SK-N-MC (cell line): ENCODE results near the gene UTP18.
A peak's percentile ranks its signal among the peaks of the same experiment; 100 is the strongest.
"Not testable (repeated sequence)": the region's sequence is repeated elsewhere in the genome, so short reads cannot be mapped to it uniquely, and the experiment has no call there.

Experiments used
- DNase-seq: peaks from one replicate; pipeline ENCODE4 v3.0.0-alpha.2; 2011; ENCODE audit warnings: low read depth, low spot score
- H3K27ac ChIP-seq: fragments of 200-600 bp; sonication (generic); 2 replicates; pipeline ENCODE4 v1.5.1; 2016; ENCODE audit warnings: mixed run types
- H3K36me3 ChIP-seq: fragments of 200-600 bp; sonication (generic); 2 replicates; pipeline ENCODE4 v1.6.1; 2017; ENCODE audit warnings: antibody characterized with exemption, low read length, mixed read lengths; ENCODE audit not compliant: insufficient read depth
- H3K4me3 ChIP-seq: fragments of 200-600 bp; sonication (generic); 2 replicates; pipeline ENCODE4 v1.5.1; 2016
- H3K9ac ChIP-seq: fragments of 200-600 bp; sonication (generic); 2 replicates; pipeline ENCODE4 v1.8.0; 2017; ENCODE audit warnings: mixed run types, mixed read lengths; ENCODE audit not compliant: insufficient read length
- H3K9me3 ChIP-seq: fragments of 200-600 bp; sonication (generic); 2 replicates; pipeline ENCODE4 v1.6.1; 2017; ENCODE audit warnings: low read depth, mild to moderate bottlenecking, antibody characterized with exemption, low read length, moderate library complexity, mixed read lengths
- EZH2 ChIP-seq: fragments of 200-600 bp; sonication (generic); IDR thresholded peaks from one replicate; pipeline ENCODE4 v1.6.1; 2017; ENCODE audit warnings: antibody characterized with exemption
- FOXP2 ChIP-seq: optimal IDR thresholded peaks from 2 replicates; pipeline ENCODE3; 2011; ENCODE audit warnings: mild to moderate bottlenecking, moderate library complexity; ENCODE audit not compliant: insufficient read depth; ENCODE audit errors: extremely low read length, control extremely low read depth
- POLR2AphosphoS5 ChIP-seq: IDR thresholded peaks from 2 replicates; pipeline ENCODE4 v1.6.1; 2012; ENCODE audit warnings: mild to moderate bottlenecking, low read depth, low read length, borderline replicate concordance

Gene UTP18

DNA sequence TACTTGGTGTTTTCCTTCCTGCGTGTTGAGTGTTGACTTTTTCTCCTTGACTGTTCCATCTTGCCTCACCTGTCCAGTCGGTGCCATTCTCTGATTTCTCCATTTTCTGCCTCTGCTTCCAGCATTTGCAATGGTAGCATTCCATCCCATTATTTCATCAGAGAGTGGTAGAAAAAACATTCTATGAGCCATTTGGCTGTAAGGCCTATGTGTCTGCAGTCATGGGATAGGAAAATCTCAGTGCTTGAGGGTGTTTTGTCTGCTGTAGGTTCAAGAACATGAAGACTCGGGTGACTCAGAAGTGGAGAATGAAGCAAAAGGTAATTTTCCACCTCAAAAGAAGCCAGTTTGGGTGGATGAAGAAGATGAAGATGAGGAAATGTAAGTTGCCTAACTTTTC is 2.7 kb downstream of the UTP18 start:
- no peaks in the 10 kb centered on the region for H3K9me3 ChIP-seq
- TF ChIP-seq POLR2AphosphoS5, result no peak
- TF ChIP-seq EZH2, result no peak
- no peak for TF ChIP-seq FOXP2
- no peak overlapping the region for H3K4me3 ChIP-seq
- no peak for DNase-seq
- peaks cover 61% of the 10 kb centered on the region for H3K36me3 ChIP-seq
- H3K27ac ChIP-seq, result no peak overlapping the region
- peak overlapping the region; percentile 22 for H3K9ac ChIP-seq

DNA sequence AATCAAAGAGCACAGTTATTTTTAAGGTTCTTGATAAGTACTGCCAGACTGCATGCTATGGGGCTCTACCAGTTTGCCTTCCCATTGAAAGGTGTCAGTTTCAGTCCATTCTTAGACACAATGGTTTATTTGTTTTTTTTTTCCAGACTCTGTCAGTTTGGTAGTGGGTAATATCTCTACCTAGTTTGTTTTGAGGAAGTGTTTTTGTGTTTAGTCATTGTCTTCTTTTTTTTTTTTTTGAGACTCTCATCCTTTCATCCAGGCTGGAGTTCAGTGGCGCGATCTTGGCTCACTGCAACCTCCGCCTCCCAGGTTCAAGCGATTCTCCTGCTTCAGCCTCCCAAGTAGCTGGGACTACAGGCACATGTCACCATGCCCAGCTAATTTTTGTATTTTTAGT is 4.1 kb downstream of the UTP18 start:
- H3K27ac ChIP-seq, H3K4me3 ChIP-seq, H3K9ac ChIP-seq, H3K9me3 ChIP-seq, DNase-seq: not testable (repeated sequence)
- peaks cover 67% of the 10 kb centered on the region for H3K36me3 ChIP-seq

DNA sequence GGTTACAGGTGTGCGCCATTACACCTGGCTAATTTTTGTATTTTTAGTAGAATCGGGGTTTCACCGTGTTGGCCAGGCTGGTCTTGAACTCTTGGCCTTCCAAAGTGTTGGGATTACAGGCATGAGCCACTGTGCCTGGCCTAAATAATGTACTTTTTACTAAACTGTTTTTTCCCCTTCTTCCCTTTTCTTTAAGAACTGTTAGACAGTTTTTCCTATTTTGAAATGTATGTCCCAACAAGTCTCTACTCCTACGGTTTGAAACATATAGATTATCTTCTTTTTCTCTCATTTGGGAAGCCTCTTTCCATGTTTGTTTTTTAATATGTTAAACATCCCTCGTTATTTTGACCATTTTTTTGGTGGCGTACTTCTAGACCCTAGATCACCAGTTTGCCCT is 9.6 kb downstream of the UTP18 start:
- TF ChIP-seq EZH2 (no peak), POLR2AphosphoS5 (no peak), FOXP2 (no peak)
- Histone ChIP-seq H3K9me3 (no peaks in the 10 kb centered on the region), H3K27ac (no peak overlapping the region)

DNA sequence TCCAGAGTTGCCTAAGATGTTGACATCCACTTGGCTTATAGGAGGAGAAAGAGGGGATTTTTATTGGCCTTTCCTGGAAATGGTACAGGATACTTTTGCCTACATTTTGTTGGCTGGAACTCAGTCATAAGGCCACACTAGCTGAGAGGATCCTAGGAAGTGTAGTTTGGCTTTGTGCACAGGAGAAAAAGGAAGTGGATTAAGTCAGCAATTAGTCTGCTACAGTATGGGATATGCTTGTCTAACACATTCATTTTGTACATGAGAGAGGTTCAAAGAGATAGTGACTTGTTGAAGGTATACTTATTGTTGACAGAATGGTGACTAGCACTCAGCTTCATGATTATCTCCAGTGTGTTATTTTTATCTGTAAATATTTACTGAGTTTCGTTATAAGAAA is 10.3 kb downstream of the UTP18 start:
- Histone ChIP-seq H3K36me3 (peaks cover 86% of the 10 kb centered on the region), H3K27ac (no peak overlapping the region), H3K9ac (no peak overlapping the region), H3K9me3 (no peaks in the 10 kb centered on the region), H3K4me3 (no peak overlapping the region)
- TF ChIP-seq FOXP2 (no peak), EZH2 (no peak), POLR2AphosphoS5 (no peak)
- no peak for DNase-seq

More for the DNA sequence above, 9.6 kb downstream of the UTP18 start:
- Histone ChIP-seq H3K9ac (no peak overlapping the region), H3K36me3 (peaks cover 86% of the 10 kb centered on the region), H3K4me3 (no peak overlapping the region)
- DNase-seq, result no peak

DNA sequence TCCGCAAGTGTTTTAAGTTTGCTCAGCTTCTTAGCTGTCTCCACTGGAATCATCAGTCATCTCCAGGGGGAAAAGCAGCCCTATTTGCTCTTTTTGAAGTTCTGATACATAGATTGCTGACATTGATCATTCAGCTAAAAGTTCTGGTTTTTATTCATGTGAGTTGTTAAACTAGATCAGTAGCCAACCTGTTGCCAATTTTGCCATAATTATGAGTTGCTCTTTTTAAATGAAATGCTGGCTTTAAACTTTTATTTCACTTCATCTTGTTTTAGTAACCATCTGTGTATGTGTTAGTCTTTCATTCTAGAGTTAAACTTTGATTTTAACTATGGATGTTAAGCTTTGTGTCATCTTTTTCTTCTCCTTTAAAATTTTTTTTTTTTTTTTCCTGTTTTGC is 12.5 kb downstream of the UTP18 start:
- TF ChIP-seq POLR2AphosphoS5 (no peak), EZH2 (no peak), FOXP2 (no peak)
- DNase-seq, result no peak
- no peak overlapping the region for H3K4me3 ChIP-seq
- H3K36me3 ChIP-seq, result peaks cover 86% of the 10 kb centered on the region
- 0 out of 2 replicates have a peak overlapping the region, but pooled peaks have one; percentile 16 for H3K27ac ChIP-seq
- no peaks in the 10 kb centered on the region for H3K9me3 ChIP-seq
- H3K9ac ChIP-seq, result no peak overlapping the region

DNA sequence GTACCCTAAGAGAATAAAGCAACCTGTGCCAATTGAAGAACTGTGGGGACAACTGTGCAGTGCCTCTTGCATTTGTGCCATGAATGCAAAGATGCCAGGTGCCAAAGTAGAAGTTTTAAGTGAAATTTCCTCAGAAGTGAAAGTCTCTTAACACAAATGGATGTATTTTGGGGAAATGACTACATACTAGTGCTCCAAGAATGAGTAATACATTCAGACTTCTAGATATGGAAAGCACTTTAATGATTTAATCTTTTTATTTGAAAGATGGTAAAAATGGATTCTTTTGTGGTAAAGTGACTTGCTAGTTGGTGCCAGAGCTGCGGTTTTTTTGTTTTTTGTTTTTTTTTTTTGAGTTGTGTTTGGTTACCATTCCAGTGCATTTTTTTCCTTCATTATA is 15.0 kb downstream of the UTP18 start:
- Histone ChIP-seq H3K27ac (no peak overlapping the region), H3K9me3 (no peaks in the 10 kb centered on the region), H3K9ac (no peak overlapping the region), H3K4me3 (no peak overlapping the region), H3K36me3 (peaks cover 86% of the 10 kb centered on the region)
- no peak for DNase-seq
- TF ChIP-seq EZH2 (no peak), FOXP2 (no peak), POLR2AphosphoS5 (no peak)

DNA sequence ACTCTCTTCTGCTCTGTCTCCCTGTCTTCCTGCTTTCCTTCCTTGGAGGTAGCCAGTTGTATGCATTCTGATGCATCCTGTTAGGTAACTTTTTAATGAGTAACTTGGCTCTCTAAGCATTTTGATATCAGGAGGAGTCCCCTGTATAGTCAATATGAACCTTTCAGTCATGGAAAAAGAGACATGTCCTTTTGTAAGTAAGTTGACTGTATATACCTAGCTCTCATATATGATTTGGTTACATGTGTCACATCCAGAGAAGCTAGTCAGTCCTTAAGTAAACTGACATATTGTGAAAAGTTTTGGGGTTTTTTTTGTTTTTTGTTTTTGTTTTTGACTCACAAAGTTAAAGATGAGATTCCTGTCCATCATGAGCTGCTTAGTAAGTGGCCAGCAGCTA is 18.8 kb downstream of the UTP18 start:
- H3K9ac ChIP-seq, result no peak overlapping the region
- H3K9me3 ChIP-seq, result no peaks in the 10 kb centered on the region
- no peak overlapping the region for H3K4me3 ChIP-seq
- H3K27ac ChIP-seq, result no peak overlapping the region
- H3K36me3 ChIP-seq, result peaks cover 83% of the 10 kb centered on the region
- TF ChIP-seq FOXP2, result no peak
- no peak for TF ChIP-seq EZH2
- TF ChIP-seq POLR2AphosphoS5, result no peak
- DNase-seq, result no peak

DNA sequence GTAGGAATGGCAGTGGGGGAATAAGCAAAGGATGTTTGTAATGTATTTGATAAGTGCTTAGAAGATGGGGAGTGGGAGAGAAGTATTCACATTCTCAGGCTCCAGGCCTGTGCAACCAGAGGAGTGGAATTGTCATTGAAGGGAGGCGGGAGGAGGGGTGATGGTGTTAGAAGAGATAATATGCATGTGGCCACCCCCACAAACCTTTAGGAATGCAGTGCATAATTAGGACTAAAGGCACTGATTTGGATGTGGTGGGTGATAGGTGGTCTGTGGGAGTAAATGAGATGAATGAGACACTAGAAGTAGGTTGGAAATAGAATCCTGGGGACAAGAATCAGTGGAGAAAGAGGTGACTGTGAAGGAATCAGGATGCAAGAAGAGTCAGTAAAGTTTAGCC is 27.1 kb downstream of the UTP18 start:
- no peak for DNase-seq
- Histone ChIP-seq H3K27ac (no peak overlapping the region), H3K9ac (no peak overlapping the region), H3K4me3 (no peak overlapping the region), H3K36me3 (peaks cover 89% of the 10 kb centered on the region), H3K9me3 (no peaks in the 10 kb centered on the region)
- TF ChIP-seq POLR2AphosphoS5 (no peak), EZH2 (no peak), FOXP2 (no peak)

DNA sequence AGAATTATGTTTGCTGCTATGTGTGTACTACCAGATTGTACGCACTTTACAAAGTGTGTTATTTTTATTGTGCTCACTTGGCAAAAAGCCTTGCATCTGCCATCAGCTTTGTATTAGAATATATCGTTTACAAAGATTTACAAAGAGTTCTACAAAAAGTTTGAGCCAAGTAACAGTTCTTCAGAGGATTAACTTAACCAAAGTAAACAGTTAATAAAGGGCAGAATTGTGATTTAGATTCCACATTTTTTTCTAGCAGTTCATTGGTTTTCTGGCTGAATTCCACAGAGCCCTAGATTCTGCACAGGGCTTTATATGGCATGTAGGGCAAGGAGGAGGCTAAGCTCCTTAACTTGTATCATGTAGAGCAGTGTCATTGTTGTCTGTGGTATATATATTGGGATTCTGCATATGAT is 29.4 kb downstream of the UTP18 start:
- Histone ChIP-seq H3K9ac (no peak overlapping the region), H3K4me3 (no peak overlapping the region), H3K36me3 (peaks cover 89% of the 10 kb centered on the region), H3K27ac (no peak overlapping the region), H3K9me3 (no peaks in the 10 kb centered on the region)
- TF ChIP-seq FOXP2 (no peak), EZH2 (no peak), POLR2AphosphoS5 (no peak)
- DNase-seq, result no peak

DNA sequence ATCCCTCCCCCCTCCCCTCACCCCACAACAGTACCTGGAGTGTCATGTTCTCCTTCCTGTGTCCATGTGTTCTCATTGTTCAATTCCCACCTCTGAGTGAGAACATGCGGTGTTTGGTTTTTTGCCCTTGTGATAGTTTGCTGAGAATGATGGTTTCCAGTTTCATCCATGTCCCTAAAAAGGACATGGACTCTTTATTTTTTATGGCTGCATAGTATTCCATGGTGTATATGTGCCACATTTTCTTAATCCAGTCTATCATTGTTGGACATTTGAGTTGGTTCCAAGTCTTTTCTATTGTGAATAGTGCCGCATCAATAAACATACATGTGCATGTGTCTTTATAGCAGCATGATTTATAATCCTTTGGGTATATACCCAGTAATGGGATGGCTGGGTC is 34.0 kb downstream of the UTP18 start:
- H3K27ac ChIP-seq, H3K9me3 ChIP-seq, H3K4me3 ChIP-seq, H3K9ac ChIP-seq, DNase-seq: not testable (repeated sequence)
- H3K36me3 ChIP-seq, result peaks cover 68% of the 10 kb centered on the region
